PC-3 (cell line): ENCODE measurements around the gene KRTAP4-3. TPM values are rescaled to one million over a fixed set of nuclear protein-coding genes. Genes with fewer than 3 reads are reported as not detected.
"Not testable (repeated sequence)": the region's sequence is repeated elsewhere in the genome, so short reads cannot be mapped to it uniquely, and the experiment has no call there.

Experiments used
- ATAC-seq: fragments of 200-7000 bp; cut with Tn5 transposase; 2 replicates; pipeline ENCODE4 v1.9.1; 2020; ENCODE audit warnings: mild to moderate bottlenecking, moderate library complexity
- BruUV-seq: library from RNA; stranded (reverse); fragments of 400-500 nt; replicated peaks from 2 replicates; lab custom pipeline; 2021; lab: Mats Ljungman, UMichigan
- CTCF ChIA-PET: fragments of 300-600 bp; sonication (Branson Sonifier 250); formaldehyde crosslinking; loops from one replicate; lab custom pipeline; 2022; ENCODE audit warnings: antibody characterized with exemption; lab: Charles Lee
- POLR2A ChIA-PET: fragments of 300-600 bp; sonication (Branson Sonifier 250); formaldehyde crosslinking; loops from one replicate; lab custom pipeline; 2022; ENCODE audit warnings: antibody characterized with exemption; ENCODE audit not compliant: unreplicated experiment; lab: Charles Lee
- DNase-seq: peaks from one replicate; pipeline ENCODE4 v3.0.0-alpha.2; 2015
- H2AFZ ChIP-seq: fragments of 300-600 bp; sonication (generic); 2 replicates; pipeline ENCODE4 v1.6.0; 2016; ENCODE audit warnings: antibody characterized with exemption, low read length
- H3F3A ChIP-seq: fragments of 300-600 bp; sonication (generic); one replicate; pipeline ENCODE4 v1.6.0; 2017; ENCODE audit warnings: antibody characterized with exemption, low read length, control low read depth, mild to moderate bottlenecking; ENCODE audit not compliant: unreplicated experiment
- H3K27ac ChIP-seq: fragments of 300-600 bp; sonication (generic); 2 replicates; pipeline ENCODE4 v1.5.1; 2016; ENCODE audit warnings: mild to moderate bottlenecking, low read length
- H3K27me3 ChIP-seq: fragments of 300-600 bp; sonication (generic); 2 replicates; pipeline ENCODE4 v1.6.1; 2016; ENCODE audit warnings: low read length, mixed read lengths
- H3K36me3 ChIP-seq: fragments of 300-600 bp; sonication (generic); 2 replicates; pipeline ENCODE4 v1.6.1; 2016; ENCODE audit warnings: low read depth, mixed run types, low read length, mixed read lengths
- H3K4me1 ChIP-seq: fragments of 300-600 bp; sonication (generic); 2 replicates; pipeline ENCODE4 v1.5.1; 2016; ENCODE audit warnings: low read length; ENCODE audit not compliant: insufficient read depth
- H3K4me2 ChIP-seq: fragments of 300-600 bp; sonication (generic); 2 replicates; pipeline ENCODE4 v1.6.0; 2016; ENCODE audit warnings: low read length
- H3K4me3 ChIP-seq: fragments of 300-600 bp; sonication (generic); 2 replicates; pipeline ENCODE4 v1.5.1; 2016; ENCODE audit warnings: mild to moderate bottlenecking, low read length, mixed read lengths
- H3K79me2 ChIP-seq: fragments of 300-600 bp; sonication (generic); 2 replicates; pipeline ENCODE4 v1.6.1; 2017; ENCODE audit warnings: low read length, mixed read lengths
- H3K9ac ChIP-seq: fragments of 300-600 bp; sonication (generic); 2 replicates; pipeline ENCODE4 v1.6.0; 2016; ENCODE audit warnings: mild to moderate bottlenecking, low read length
- H3K9me2 ChIP-seq: fragments of 300-600 bp; sonication (generic); replicated peaks from 2 replicates; pipeline ENCODE4 v1.6.1; 2016; ENCODE audit warnings: mixed run types, low read length, mixed read lengths
- H3K9me3 ChIP-seq: fragments of 300-600 bp; sonication (generic); 2 replicates; pipeline ENCODE4 v1.6.1; 2016; ENCODE audit warnings: low read length, mixed read lengths
- H4K20me1 ChIP-seq: fragments of 300-600 bp; sonication (generic); 2 replicates; pipeline ENCODE4 v1.6.1; 2016; ENCODE audit warnings: low read length, mixed read lengths
- EZH2 ChIP-seq: fragments of 300-600 bp; sonication (generic); IDR thresholded peaks from one replicate; pipeline ENCODE4 v1.6.1; 2017; ENCODE audit warnings: antibody characterized with exemption, mild to moderate bottlenecking, low read length; ENCODE audit not compliant: unreplicated experiment
- EZH2phosphoT487 ChIP-seq: fragments of 300-600 bp; sonication (generic); IDR thresholded peaks from 2 replicates; pipeline ENCODE4 v1.6.1; 2018; ENCODE audit warnings: mild to moderate bottlenecking, antibody characterized with exemption, low read length, borderline replicate concordance
- intact Hi-C: fragments of 100-400 bp; cut with micrococcal nuclease; formaldehyde crosslinking; loops from 2 replicates; pipeline ENCODE4 v1.9.0; 2023
- total RNA-seq: library from RNA; depleted of rRNA; stranded (reverse); fragments of >200 nt; gene quantifications from 2 replicates; pipeline ENCODE4 v1.2.3, GENCODE V29; 2014
- TF ChIP-seq, protein P1 (sequence below): fragments of 300-600 bp; sonication (generic); conservative IDR thresholded peaks from 2 replicates; pipeline ENCODE4 v1.5.1; 2017; ENCODE audit warnings: antibody characterized with exemption, low read depth, mild to moderate bottlenecking, low read length

KRTAP4-3 gene
- total RNA-seq, 1 experiment from 2014 or later: not detected

- Histone ChIP-seq H3K4me2 (no peak overlapping the region), H3F3A (no peaks in the 10 kb centered on the region), H2AFZ (no peak overlapping the region), H3K4me1 (no peaks in the 10 kb centered on the region; the same call in 1 of the 2 replicates), H3K79me2 (no peaks in the 10 kb centered on the region), H3K27ac (no peak overlapping the region), H3K9me2 (no peaks in the 10 kb centered on the region), H3K9ac (no peak overlapping the region), H3K36me3 (no peaks in the 10 kb centered on the region), H3K4me3 (no peak overlapping the region), H3K27me3 (no peaks in the 10 kb centered on the region), H4K20me1 (no peaks in the 10 kb centered on the region), H3K9me3 (no peaks in the 10 kb centered on the region)
- TF ChIP-seq EZH2 (no peak), EZH2phosphoT487 (no peak)
- TF ChIP-seq, protein P1, sequence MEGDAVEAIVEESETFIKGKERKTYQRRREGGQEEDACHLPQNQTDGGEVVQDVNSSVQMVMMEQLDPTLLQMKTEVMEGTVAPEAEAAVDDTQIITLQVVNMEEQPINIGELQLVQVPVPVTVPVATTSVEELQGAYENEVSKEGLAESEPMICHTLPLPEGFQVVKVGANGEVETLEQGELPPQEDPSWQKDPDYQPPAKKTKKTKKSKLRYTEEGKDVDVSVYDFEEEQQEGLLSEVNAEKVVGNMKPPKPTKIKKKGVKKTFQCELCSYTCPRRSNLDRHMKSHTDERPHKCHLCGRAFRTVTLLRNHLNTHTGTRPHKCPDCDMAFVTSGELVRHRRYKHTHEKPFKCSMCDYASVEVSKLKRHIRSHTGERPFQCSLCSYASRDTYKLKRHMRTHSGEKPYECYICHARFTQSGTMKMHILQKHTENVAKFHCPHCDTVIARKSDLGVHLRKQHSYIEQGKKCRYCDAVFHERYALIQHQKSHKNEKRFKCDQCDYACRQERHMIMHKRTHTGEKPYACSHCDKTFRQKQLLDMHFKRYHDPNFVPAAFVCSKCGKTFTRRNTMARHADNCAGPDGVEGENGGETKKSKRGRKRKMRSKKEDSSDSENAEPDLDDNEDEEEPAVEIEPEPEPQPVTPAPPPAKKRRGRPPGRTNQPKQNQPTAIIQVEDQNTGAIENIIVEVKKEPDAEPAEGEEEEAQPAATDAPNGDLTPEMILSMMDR: no peak
- ChIA-PET CTCF (no interaction called here), POLR2A (no interaction called here)
- DNase-seq (no peak), ATAC-seq (no peak)
- intact Hi-C loops: no loop called here
- no TSS peak for BruUV-seq
These were observed 16.5 kb downstream of the KRTAP4-3 start for GRCh38 chr17:41151525-41151924.

GRCh38 chr17:41150026-41150425 is 18.0 kb downstream of the KRTAP4-3 start:
- no peaks in the 10 kb centered on the region for H3F3A ChIP-seq
- H4K20me1 ChIP-seq: no peaks in the 10 kb centered on the region
- ATAC-seq (no peak), DNase-seq (no peak)
- H2AFZ ChIP-seq: no peak overlapping the region
- H3K4me2 ChIP-seq: no peak overlapping the region
- H3K4me3 ChIP-seq: no peak overlapping the region
- no peaks in the 10 kb centered on the region for H3K9me3 ChIP-seq
- no peaks in the 10 kb centered on the region for H3K36me3 ChIP-seq
- intact Hi-C loops: no loop called here
- BruUV-seq: no TSS peak
- no peaks in the 10 kb centered on the region for H3K79me2 ChIP-seq
- H3K27me3 ChIP-seq: no peaks in the 10 kb centered on the region
- CTCF ChIA-PET: no interaction called here
- H3K27ac ChIP-seq: no peak overlapping the region
- no peak overlapping the region for H3K9ac ChIP-seq
- POLR2A ChIA-PET: interaction anchor here (0.6 kb wide), 1 partner anchor 46 kb away, joined by 3 read pairs; no protein-coding TSS in a partner anchor
- no peaks in the 10 kb centered on the region for H3K9me2 ChIP-seq
- TF ChIP-seq EZH2: no peak
- TF ChIP-seq, protein P1: no peak
- no peak for TF ChIP-seq EZH2phosphoT487
- H3K4me1 ChIP-seq: no peaks in the 10 kb centered on the region; the same call in 1 of the 2 replicates

GRCh38 chr17:41149652-41149985 is 18.4 kb downstream of the KRTAP4-3 start, which contains the start of gene KRTAP4-5:
KRTAP4-5 (minus strand) TSS chr17:41149825; CDS start chr17:41149767, 58 bp downstream.
- no peaks in the 10 kb centered on the region for H3K79me2 ChIP-seq
- H3K9ac ChIP-seq: no peak within 1 kb of the TSS
- no peak within 1 kb of the TSS for H3K4me3 ChIP-seq
- no peak within 1 kb of the TSS for H3K27ac ChIP-seq
- intact Hi-C loops: no loop called here
- H4K20me1 ChIP-seq: no peaks in the 10 kb centered on the region
- POLR2A ChIA-PET: interaction anchor here (0.7 kb wide), 1 partner anchor 248 kb away, joined by 3 read pairs; no protein-coding TSS in a partner anchor
- H3K4me1 ChIP-seq: no peaks in the 10 kb centered on the region; the same call in 1 of the 2 replicates
- CTCF ChIA-PET: no interaction called here
- no peaks in the 10 kb centered on the region for H3K9me2 ChIP-seq
- DNase-seq (no peak), ATAC-seq (no peak)
- no peaks in the 10 kb centered on the region for H3K9me3 ChIP-seq
- BruUV-seq: no TSS peak
- TF ChIP-seq EZH2phosphoT487: no peak
- H3K27me3 ChIP-seq: no peaks in the 10 kb centered on the region
- H2AFZ ChIP-seq: no peak within 1 kb of the TSS
- no peak within 1 kb of the TSS for H3K4me2 ChIP-seq
- H3F3A ChIP-seq: no peaks in the 10 kb centered on the region
- H3K36me3 ChIP-seq: no peaks in the 10 kb centered on the region

DNA sequence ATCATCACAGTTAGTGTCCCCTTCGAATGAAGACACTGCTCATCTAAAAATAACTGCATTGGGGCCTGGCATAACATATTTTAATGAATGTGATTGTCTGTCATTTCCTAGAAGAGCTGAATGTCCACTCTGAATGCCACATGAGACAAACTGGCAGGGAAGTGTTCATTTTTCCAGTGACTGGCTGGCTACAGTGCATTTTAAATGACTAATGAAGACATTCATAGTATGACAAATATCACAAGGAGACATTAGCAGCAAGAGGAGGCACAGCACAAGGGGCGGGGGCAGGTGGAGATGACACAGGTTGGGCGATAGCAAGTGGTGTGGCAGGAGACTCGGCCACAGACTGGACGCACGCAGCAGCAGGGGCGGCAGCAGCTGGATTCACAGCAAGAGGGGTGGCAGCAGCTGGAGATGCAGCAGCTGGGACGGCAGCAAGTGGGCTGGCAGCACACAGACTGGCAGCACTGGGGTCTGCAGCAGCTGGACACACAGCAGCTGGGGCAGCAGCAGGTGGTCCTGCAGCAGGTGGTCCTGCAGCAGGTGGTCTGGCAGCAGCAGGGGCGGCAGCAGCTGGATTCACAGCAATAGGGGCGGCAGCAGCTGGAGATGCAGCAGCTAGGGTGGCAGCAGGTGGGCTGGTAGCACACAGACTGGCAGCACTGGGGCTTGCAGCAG is 18.9 kb downstream of the KRTAP4-3 start:
- H3K9ac ChIP-seq, H2AFZ ChIP-seq, H3K79me2 ChIP-seq, H3K27me3 ChIP-seq, H3K9me3 ChIP-seq, H3K4me3 ChIP-seq, H3K4me2 ChIP-seq, H3F3A ChIP-seq, H3K4me1 ChIP-seq, H3K9me2 ChIP-seq, intact Hi-C loops, BruUV-seq, H4K20me1 ChIP-seq, H3K36me3 ChIP-seq, CTCF ChIA-PET, H3K27ac ChIP-seq: not testable (repeated sequence)
- 0 out of 2 replicates have a peak, but pooled peaks have one; percentile 20 for ATAC-seq
- DNase-seq: peak; percentile 22
- POLR2A ChIA-PET: interaction anchor here (0.7 kb wide), 1 partner anchor 247 kb away, joined by 3 read pairs; no protein-coding TSS in a partner anchor
